Measurements from ENCODE around the gene TSC22D2.

GRCh38 chr3:150423761-150424160 is 15.7 kb downstream of the TSC22D2 start:
- TF ChIP-seq RARB (CRISPR knock-in tag; IDR thresholded peaks at IDR 0.05) (no peak), ZNF8 (CRISPR knock-in tag; IDR thresholded peaks at IDR 0.05) (no peak)
